Measurements from ENCODE around the gene CFAP299. TPM values are rescaled to one million over a fixed set of nuclear protein-coding genes. Genes with fewer than 3 reads are reported as not detected.

CFAP299 gene
- total and polyA plus RNA-seq, 2 donors (not counting 3 experiments of a cell fraction or from before 2014, with no cell fraction given): not detected

- CTCF ChIA-PET: interaction anchor here (0.8 to 1.9 kb wide), 10 partner anchors 12 to 183 kb away, joined by 3 to 12 read pairs (median 3); partner anchors contain the start of genes CFAP299 and FGF5
- Histone ChIP-seq H3K9me1 (replicated peaks; ENCODE audit: control insufficient read depth, extremely low read depth, insufficient read depth, low read length) (no peaks in the 10 kb centered on the region), H3K27me3 (ENCODE audit: control insufficient read depth in 2 of 2, insufficient read depth in 2 of 2, low read length in 2 of 2) (peaks cover 0 to under 1% of the 10 kb centered on the region in 2 experiments), H3K9me3 (replicated peaks; ENCODE audit: control insufficient read depth, insufficient read depth, low read length) (no peaks in the 10 kb centered on the region), H3K79me2 (ENCODE audit: control insufficient read depth, insufficient read depth, low read length) (no peaks in the 10 kb centered on the region), H3K27ac (ENCODE audit: insufficient read depth, low read depth, low read length) (peak overlapping the region; percentile 17), H3K4me1 (ENCODE audit: control insufficient read depth, extremely low read depth, insufficient read depth, low read length) (peaks cover 14% of the 10 kb centered on the region), H4K20me1 (replicated peaks; ENCODE audit: control insufficient read depth, extremely low read depth, insufficient read depth, low read length) (no peaks in the 10 kb centered on the region), H3K4me2 (ENCODE audit: insufficient read depth, low read length) (no peak overlapping the region), H3K36me3 (ENCODE audit: control insufficient read depth in 2 of 2, extremely low read depth in 1 of 2, insufficient read depth in 2 of 2, low read length in 2 of 2) (no peaks in the 10 kb centered on the region), H2AFZ (ENCODE audit: low read depth, low read length) (peak overlapping the region; percentile 38), H3K9ac (replicated peaks; ENCODE audit: extremely low read depth, insufficient read depth, low read length) (no peak overlapping the region), H3K4me3 (replicated peaks in 1 of 3; ENCODE audit: insufficient read depth in 1 of 3, low read depth in 1 of 3, low read length in 3 of 3) (no peak overlapping the region)
- dilution Hi-C loops (cut with MboI; ENCODE audit: extremely low pct_ligation_motif_present, low sequenced_read_pairs): no loop called here
- no peak for TF ChIP-seq MYC (IDR thresholded peaks at IDR 0.05; ENCODE audit: low read depth, low read length)
- TF ChIP-seq GATA2 (IDR thresholded peaks at IDR 0.05; ENCODE audit: insufficient read depth, insufficient read length, low read depth, low read length): no peak
- TF ChIP-seq JUN (IDR thresholded peaks at IDR 0.05; ENCODE audit: borderline replicate concordance, insufficient read depth, insufficient read length, low read depth): no peak
- no peak for TF ChIP-seq CTCF (IDR thresholded peaks at IDR 0.05; ENCODE audit: extremely low read depth in 1 of 2, insufficient read depth in 1 of 2, low read depth in 1 of 2, low read length in 2 of 2)
- TF ChIP-seq FOS (IDR thresholded peaks at IDR 0.05; ENCODE audit: borderline replicate concordance, insufficient read depth, low read length): no peak
- TF ChIP-seq MAX (IDR thresholded peaks at IDR 0.05; ENCODE audit: insufficient read depth, insufficient read length): no peak
- no peak for TF ChIP-seq POLR2AphosphoS5 (IDR thresholded peaks at IDR 0.05; ENCODE audit: insufficient read depth, low read depth, low read length)
- no peak for TF ChIP-seq POLR2A (IDR thresholded peaks at IDR 0.05; ENCODE audit: low read depth, low read length)
- TF ChIP-seq EZH2 (IDR thresholded peaks at IDR 0.05; ENCODE audit: borderline replicate concordance, low read depth, low read length, severe bottlenecking): no peak
- DNase-seq (ENCODE audit: low read depth, low spot score): no peak
- intact Hi-C loops (cut with micrococcal nuclease): loop anchor here (5.0 kb wide), 1 partner anchor 71 kb away; no protein-coding TSS in a partner anchor
- no peak for FAIRE-seq
- POLR2A ChIA-PET: interaction anchor here (1.2 to 1.4 kb wide), 2 partner anchors 42 to 70 kb away, joined by 3 to 6 read pairs; partner anchors contain the start of gene FGF5
- BruUV-seq (replicated peaks): TSS peak; percentile 26
Observed at GRCh38 chr4:80308466-80308822, 27.1 kb upstream of the CFAP299 start.

Data from endothelial cell of umbilical vein (primary cell).